Activated CD8-positive, alpha-beta memory T cell treated with anti-CD3 and anti-CD28 coated beads, Interleukin-2, amount 10 ng/mL, durations not matched to agents 7 days and 5 days (primary cell): ENCODE measurements around the gene GABARAP. TPM values are rescaled to one million over a fixed set of nuclear protein-coding genes. Genes with fewer than 3 reads are reported as not detected.

Source experiments
- ATAC-seq: fragments of 150-1000 bp; cut with Tn5 transposase; one replicate; pipeline ENCODE4 v1.10.0; 2021; ENCODE audit warnings: moderate library complexity
- CTCF ChIA-PET: fragments of 350-600 bp; sonication (Branson Sonifier 250); formaldehyde crosslinking; loops from one replicate; lab custom pipeline; 2021; ENCODE audit warnings: antibody characterized with exemption; lab: Charles Lee
- DNase-seq: peaks from one replicate; pipeline ENCODE4 v3.0.0-alpha.2; 2020
- H3K27ac Mint-ChIP-seq: one replicate; pipeline ENCODE4 v1.8.0; 2021; ENCODE audit warnings: mild to moderate bottlenecking, mixed read lengths
- H3K27me3 Mint-ChIP-seq: one replicate; pipeline ENCODE4 v1.8.0; 2021; ENCODE audit warnings: mixed read lengths
- H3K36me3 Mint-ChIP-seq: one replicate; pipeline ENCODE4 v1.8.0; 2021; ENCODE audit warnings: mild to moderate bottlenecking, mixed read lengths
- H3K4me1 Mint-ChIP-seq: one replicate; pipeline ENCODE4 v1.8.0; 2021; ENCODE audit warnings: mixed read lengths
- H3K4me3 Mint-ChIP-seq: one replicate; pipeline ENCODE4 v1.8.0; 2021; ENCODE audit warnings: mild to moderate bottlenecking, moderate library complexity, mixed read lengths
- H3K9me3 Mint-ChIP-seq: one replicate; pipeline ENCODE4 v1.8.0; 2022; ENCODE audit warnings: low read depth, mixed read lengths
- total RNA-seq, 2 experiments: library from RNA; stranded (reverse); gene quantifications; one replicate each; pipeline ENCODE4 v1.2.3, GENCODE V29; 2021

The GABARAP gene
- 100 to 1,000 TPM; 207 to 231 TPM for total RNA-seq

DNA sequence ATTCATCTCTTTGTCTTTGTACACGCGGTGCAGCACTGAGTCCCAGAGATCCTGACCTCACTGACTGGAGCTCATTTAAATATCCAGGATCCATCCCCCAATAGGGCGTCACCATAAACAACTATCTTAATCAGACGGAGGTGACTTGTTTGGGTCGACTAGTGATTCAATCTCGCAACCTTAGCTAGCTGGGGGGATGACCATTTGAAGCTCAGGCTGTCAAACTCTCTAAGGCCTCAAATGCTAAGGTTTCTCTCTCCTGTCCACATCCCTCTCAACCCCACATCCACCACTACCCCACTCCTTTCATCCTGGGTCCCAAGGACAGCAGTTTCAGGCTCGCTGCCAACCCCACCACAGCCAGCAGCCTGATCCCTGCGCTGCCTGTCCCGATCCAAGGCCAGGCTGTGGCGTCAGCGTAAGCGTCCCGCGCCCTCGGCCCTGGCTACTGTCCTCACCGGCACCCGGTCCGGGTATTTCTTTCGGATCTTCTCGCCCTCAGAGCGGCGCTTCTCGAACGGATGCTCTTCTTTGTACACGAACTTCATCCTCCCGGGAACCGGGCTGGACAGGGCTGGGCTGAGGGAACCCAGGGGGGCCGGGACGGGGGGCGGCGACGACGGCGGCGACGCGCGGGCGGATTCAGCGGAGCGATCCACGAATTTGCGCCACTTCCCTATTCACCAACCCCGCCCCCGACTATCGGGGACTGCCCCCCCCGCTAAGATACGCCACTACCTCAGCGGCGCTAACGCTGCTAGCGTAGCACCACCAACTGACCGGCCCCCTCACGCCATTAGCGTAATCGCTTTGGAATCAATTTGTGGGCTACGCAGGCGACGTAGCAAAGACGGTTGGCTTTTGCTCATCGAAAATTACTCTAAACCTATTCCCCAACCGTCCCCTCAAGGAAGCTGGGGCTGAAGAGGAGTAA lies at the start of gene GABARAP:
Gene GABARAP (minus strand): TSS at position 667 of the 934 bp plus-strand sequence. CDS start 119 bp downstream, at position 548.
- Mint-ChIP-seq H3K4me3 (peak within 1 kb of the TSS; percentile 86), H3K9me3 (no peaks in the 10 kb centered on the region), H3K27ac (peak within 1 kb of the TSS; percentile 98), H3K4me1 (peaks cover 42% of the 10 kb centered on the region), H3K36me3 (peaks cover 31% of the 10 kb centered on the region), H3K27me3 (no peaks in the 10 kb centered on the region)
- CTCF ChIA-PET, result interaction anchor here (0.8 to 4.1 kb wide), 11 partner anchors 9 to 231 kb away, joined by 3 to 18 read pairs (median 3); partner anchors contain the start of genes ACADVL, CTDNEP1, DLG4 and ELP5
- peak; percentile 38 for ATAC-seq
- DNase-seq, result peak; percentile 95

DNA sequence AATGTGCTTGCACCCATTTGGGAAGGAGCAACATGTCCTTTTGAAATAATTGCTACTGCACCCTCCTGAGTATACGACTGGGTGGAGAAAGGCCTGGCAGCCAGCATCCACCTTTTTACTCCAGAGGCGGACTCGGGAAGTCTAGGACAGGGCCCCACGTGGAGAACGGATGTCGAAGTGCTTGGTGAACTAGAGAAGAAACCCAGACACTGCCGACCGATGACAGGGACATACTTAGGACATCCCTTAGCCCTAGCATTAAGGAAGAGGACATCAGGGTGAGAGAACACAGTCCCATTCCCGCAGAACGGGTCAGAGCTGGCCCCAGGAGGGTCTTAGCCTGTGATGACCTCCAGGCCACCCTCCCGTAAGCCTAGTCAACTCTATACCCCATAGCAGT lies 48.4 kb upstream of the GABARAP start:
- CTCF ChIA-PET, result interaction anchor here (0.9 to 3.8 kb wide), 3 partner anchors 9 to 70 kb away, joined by 3 to 27 read pairs (median 5); partner anchors contain the start of gene SLC2A4
- peaks cover 63% of the 10 kb centered on the region for H3K27me3 Mint-ChIP-seq
- no peak for ATAC-seq

DNA sequence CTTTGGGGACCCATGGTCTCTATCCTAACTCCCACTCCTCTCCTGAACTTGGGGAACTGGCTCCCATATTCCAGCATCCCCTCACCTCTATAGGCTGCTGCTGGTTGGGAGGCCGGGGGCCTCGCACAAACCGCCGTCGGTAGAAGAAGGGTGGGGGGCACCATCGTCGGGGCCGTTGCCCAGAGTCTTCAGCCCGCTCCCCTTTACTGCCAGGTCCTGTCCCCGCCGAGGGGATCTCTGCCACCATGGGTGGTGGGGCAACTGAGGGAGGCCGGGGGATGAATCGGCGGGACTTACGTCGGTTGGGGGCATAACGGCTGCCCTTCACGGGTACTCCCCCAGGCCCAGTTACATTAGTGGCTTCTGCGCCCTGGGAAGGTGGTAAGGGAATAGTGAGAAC lies 47.9 kb upstream of the GABARAP start:
- H3K36me3 Mint-ChIP-seq, result no peaks in the 10 kb centered on the region
- H3K27me3 Mint-ChIP-seq, result peaks cover 57% of the 10 kb centered on the region
- CTCF ChIA-PET, result no interaction called here
- no peak overlapping the region for H3K27ac Mint-ChIP-seq
- H3K9me3 Mint-ChIP-seq, result no peaks in the 10 kb centered on the region
- DNase-seq (no peak), ATAC-seq (no peak)
- H3K4me1 Mint-ChIP-seq, result peaks cover 7% of the 10 kb centered on the region
- H3K4me3 Mint-ChIP-seq, result no peak overlapping the region

More for the DNA sequence above, 48.4 kb upstream of the GABARAP start:
- Mint-ChIP-seq H3K4me1 (peaks cover 10% of the 10 kb centered on the region), H3K36me3 (no peaks in the 10 kb centered on the region), H3K4me3 (no peak overlapping the region), H3K27ac (no peak overlapping the region), H3K9me3 (no peaks in the 10 kb centered on the region)
- no peak for DNase-seq

DNA sequence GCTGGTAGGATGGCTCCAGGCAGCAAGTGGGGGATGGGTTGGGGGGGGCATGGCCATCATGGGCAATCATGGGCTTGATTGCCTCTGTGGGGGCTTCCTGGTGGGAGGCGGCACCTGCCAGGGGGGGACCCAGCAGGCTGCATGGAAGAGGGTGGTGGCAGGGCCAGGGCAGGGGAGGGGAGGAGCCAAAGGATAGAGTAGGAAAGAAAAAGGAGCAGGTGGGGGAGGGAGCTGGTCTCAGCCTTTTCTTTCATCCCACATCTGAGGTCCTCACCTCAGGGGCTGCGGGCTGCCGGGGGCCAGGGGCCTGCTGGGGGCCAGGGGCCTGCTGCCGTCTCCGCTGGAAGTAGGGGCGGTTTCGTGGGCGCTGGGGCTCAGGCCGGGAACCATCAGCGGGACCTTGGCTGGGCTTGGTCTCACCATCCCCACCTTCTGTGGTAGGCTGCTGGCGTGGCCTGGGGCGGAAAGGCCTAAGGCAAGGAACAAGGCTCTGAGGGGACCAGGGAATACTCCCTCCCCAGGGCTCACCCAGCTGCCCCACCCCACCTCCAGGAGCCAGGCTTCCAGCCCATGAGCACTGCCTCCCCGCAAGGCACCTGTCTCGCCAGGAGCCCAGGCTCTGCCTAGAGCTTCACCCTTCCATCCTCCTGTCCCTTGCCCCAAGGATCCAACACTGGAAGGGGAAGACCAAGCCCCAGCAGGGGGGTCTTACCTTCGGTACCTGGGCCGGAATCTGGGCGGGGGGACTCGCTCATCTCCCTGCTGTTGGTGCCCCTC lies 47.2 kb upstream of the GABARAP start:
- no peak for DNase-seq
- peaks cover 4% of the 10 kb centered on the region for H3K4me1 Mint-ChIP-seq
- no peaks in the 10 kb centered on the region for H3K36me3 Mint-ChIP-seq
- peaks cover 54% of the 10 kb centered on the region for H3K27me3 Mint-ChIP-seq
- no peak overlapping the region for H3K4me3 Mint-ChIP-seq
- H3K27ac Mint-ChIP-seq, result no peak overlapping the region
- CTCF ChIA-PET, result no interaction called here
- ATAC-seq, result no peak
- no peaks in the 10 kb centered on the region for H3K9me3 Mint-ChIP-seq

DNA sequence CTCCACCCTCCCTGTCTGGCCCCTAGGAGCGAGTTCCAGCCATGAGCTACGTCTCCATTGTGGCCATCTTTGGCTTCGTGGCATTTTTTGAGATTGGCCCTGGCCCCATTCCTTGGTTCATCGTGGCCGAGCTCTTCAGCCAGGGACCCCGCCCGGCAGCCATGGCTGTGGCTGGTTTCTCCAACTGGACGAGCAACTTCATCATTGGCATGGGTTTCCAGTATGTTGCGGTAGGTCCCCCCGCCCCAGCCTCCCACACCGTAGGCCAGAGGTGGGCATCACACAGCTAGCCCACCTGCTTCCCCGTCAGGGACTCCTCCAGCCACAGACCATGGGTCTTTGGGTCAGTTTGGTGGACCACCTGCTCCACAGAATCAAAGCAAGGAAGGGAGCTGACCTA lies 43.4 kb upstream of the GABARAP start:
- H3K4me3 Mint-ChIP-seq, result no peak overlapping the region
- H3K36me3 Mint-ChIP-seq, result no peaks in the 10 kb centered on the region
- peaks cover 9% of the 10 kb centered on the region for H3K4me1 Mint-ChIP-seq
- DNase-seq, result no peak
- H3K9me3 Mint-ChIP-seq, result no peaks in the 10 kb centered on the region
- H3K27me3 Mint-ChIP-seq, result peaks cover 45% of the 10 kb centered on the region
- no peak overlapping the region for H3K27ac Mint-ChIP-seq
- CTCF ChIA-PET, result interaction anchor here (0.5 to 11.4 kb wide), 5 partner anchors 8 to 240 kb away, joined by 3 to 112 read pairs (median 5); no protein-coding TSS in a partner anchor
- no peak for ATAC-seq

DNA sequence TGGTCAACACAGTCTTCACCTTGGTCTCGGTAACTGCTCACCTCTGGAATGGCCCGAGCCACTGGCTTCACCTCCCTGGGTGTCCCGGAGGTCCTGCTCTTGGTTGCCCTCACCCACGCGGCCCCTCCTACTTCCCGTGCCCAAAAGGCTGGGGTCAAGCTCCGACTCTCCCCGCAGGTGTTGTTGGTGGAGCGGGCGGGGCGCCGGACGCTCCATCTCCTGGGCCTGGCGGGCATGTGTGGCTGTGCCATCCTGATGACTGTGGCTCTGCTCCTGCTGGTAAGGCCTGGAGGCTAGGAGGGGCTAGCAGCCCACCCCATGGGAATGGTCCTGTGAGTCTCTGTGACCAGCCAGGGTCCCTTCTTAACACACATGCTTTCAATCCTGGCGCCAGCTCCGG lies 42.7 kb upstream of the GABARAP start:
- CTCF ChIA-PET, result interaction anchor here (1.5 to 11.4 kb wide), 2 partner anchors 9 to 12 kb away, joined by 5 to 112 read pairs; no protein-coding TSS in a partner anchor
- H3K9me3 Mint-ChIP-seq, result no peaks in the 10 kb centered on the region

DNA sequence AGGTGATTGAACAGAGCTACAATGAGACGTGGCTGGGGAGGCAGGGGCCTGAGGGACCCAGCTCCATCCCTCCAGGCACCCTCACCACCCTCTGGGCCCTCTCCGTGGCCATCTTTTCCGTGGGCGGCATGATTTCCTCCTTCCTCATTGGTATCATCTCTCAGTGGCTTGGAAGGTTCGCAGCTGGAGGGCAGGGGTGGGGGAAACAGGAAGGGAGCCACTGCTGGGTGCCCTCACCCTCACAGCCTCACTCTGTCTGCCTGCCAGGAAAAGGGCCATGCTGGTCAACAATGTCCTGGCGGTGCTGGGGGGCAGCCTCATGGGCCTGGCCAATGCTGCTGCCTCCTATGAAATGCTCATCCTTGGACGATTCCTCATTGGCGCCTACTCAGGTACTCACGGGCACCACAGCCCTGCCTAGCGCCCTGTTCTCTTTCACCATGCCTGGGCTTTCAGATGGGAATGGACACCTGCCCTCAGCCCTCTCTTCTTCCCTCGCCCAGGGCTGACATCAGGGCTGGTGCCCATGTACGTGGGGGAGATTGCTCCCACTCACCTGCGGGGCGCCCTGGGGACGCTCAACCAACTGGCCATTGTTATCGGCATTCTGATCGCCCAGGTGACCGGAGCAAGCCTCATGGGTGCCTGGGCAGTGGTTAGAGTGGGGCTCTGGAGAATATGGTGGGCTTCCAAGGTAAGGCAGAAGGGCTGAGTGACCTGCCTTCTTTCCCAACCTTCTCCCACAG lies 41.4 kb upstream of the GABARAP start:
- Mint-ChIP-seq H3K4me1 (peaks cover 17% of the 10 kb centered on the region), H3K27me3 (peaks cover 41% of the 10 kb centered on the region), H3K4me3 (no peak overlapping the region), H3K9me3 (no peaks in the 10 kb centered on the region), H3K36me3 (no peaks in the 10 kb centered on the region), H3K27ac (no peak overlapping the region)
- ATAC-seq, result no peak
- CTCF ChIA-PET, result interaction anchor here (0.6 to 11.4 kb wide), 3 partner anchors 9 to 20 kb away, joined by 4 to 112 read pairs (median 27); no protein-coding TSS in a partner anchor
- DNase-seq, result no peak

More for the DNA sequence above, 42.7 kb upstream of the GABARAP start:
- no peaks in the 10 kb centered on the region for H3K36me3 Mint-ChIP-seq
- H3K27ac Mint-ChIP-seq, result no peak overlapping the region
- DNase-seq, result no peak
- peaks cover 17% of the 10 kb centered on the region for H3K4me1 Mint-ChIP-seq
- H3K4me3 Mint-ChIP-seq, result no peak overlapping the region
- no peak for ATAC-seq
- peaks cover 44% of the 10 kb centered on the region for H3K27me3 Mint-ChIP-seq

DNA sequence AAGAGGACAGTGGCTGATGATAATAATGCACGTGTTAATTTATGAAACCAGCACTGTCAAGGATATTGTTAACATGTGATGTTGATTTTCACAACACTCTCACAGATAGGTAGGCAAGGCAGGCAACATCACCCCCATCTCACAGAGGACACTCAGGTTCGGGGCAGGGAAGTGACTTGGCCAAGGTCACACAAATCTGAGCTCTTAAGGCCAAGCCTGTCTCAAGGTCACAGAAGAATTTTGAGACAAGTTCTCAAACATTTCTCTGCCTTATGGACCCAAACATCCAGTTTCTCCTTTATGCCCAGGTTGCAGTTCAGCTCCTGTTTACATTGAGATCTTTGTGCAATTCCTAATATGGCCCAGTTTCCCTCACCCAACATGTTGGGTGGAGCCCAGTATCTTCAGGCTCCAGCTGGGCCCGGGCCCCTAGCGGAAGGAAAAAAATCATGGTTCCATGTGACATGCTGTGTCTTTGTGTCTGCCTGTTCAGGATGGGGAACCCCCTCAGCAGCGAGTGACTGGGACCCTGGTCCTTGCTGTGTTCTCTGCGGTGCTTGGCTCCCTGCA lies 40.6 kb upstream of the GABARAP start:
- no peak for ATAC-seq
- no peaks in the 10 kb centered on the region for H3K36me3 Mint-ChIP-seq
- CTCF ChIA-PET, result interaction anchor here (0.6 to 11.4 kb wide), 7 partner anchors 10 to 306 kb away, joined by 3 to 112 read pairs (median 4); partner anchors contain the start of gene GPS2
- no peak overlapping the region for H3K27ac Mint-ChIP-seq
- no peak for DNase-seq
- no peaks in the 10 kb centered on the region for H3K9me3 Mint-ChIP-seq
- H3K27me3 Mint-ChIP-seq, result peaks cover 33% of the 10 kb centered on the region
- H3K4me3 Mint-ChIP-seq, result no peak overlapping the region
- H3K4me1 Mint-ChIP-seq, result peaks cover 17% of the 10 kb centered on the region

DNA sequence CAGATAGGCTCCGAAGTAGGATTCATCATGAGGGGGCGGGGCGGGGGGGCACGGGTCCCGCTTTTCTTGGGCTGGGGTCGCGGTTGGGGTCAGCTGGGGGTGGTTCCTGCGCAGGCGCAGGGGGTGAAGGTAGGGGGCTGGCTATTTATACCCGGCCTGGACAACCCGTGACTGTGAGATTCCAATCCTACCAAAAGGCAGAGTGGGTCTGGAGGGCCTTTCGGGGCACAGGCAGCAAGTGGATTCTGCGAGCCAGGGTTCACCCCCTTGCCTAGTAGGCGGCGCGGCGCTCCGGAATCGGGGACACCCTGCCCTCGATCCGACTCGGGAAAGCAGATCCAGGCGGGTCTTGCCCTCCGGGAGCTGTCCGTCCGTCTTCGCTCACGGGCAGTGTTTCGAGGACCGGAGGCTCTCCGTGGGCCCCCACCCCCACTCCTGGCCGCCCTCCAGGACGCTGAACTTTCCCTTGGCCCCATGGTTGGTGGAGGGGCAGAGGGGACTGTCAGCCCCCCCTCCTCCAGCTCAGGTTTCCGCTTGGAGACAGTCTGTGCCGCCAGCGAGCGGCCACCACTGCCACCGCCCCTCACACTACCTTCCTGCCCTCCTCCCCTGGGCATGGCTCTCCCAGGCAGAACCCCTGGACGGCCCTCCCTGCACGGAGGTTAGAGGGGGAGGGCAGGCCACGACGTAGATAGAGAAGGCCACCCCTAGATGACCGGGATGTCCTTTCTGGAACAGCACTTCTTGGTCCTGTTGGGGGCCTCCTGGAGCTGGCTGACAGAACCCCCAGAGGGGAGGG lies 39.9 kb upstream of the GABARAP start:
- CTCF ChIA-PET, result interaction anchor here (0.6 to 11.4 kb wide), 8 partner anchors 10 to 307 kb away, joined by 3 to 112 read pairs (median 5); partner anchors contain the start of gene GPS2
- DNase-seq (no peak), ATAC-seq (no peak)
- H3K4me3 Mint-ChIP-seq, result peak overlapping the region; percentile 63
- no peak overlapping the region for H3K27ac Mint-ChIP-seq
- no peaks in the 10 kb centered on the region for H3K36me3 Mint-ChIP-seq
- H3K27me3 Mint-ChIP-seq, result peaks cover 32% of the 10 kb centered on the region
- H3K4me1 Mint-ChIP-seq, result peaks cover 17% of the 10 kb centered on the region
- H3K9me3 Mint-ChIP-seq, result no peaks in the 10 kb centered on the region

DNA sequence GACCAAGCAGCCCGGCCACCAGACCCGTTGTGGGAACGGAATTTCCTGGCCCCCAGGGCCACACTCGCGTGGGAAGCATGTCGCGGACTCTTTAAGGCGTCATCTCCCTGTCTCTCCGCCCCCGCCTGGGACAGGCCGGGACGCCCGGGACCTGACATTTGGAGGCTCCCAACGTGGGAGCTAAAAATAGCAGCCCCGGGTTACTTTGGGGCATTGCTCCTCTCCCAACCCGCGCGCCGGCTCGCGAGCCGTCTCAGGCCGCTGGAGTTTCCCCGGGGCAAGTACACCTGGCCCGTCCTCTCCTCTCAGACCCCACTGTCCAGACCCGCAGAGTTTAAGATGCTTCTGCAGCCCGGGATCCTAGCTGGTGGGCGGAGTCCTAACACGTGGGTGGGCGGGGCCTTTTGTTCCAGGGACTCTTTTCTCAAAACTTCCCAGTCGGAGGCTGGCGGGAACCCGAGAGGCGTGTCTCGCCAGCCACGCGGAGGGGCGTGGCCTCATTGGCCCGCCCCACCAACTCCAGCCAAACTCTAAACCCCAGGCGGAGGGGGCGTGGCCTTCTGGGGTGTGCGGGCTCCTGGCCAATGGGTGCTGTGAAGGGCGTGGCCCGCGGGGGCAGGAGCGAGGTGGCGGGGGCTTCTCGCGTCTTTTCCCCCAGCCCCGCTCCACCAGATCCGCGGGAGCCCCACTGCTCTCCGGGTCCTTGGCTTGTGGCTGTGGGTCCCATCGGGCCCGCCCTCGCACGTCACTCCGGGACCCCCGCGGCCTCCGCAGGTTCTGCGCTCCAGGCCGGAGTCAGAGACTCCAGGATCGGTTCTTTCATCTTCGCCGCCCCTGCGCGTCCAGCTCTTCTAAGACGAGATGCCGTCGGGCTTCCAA lies 39.1 kb upstream of the GABARAP start, which contains the start of gene SLC2A4:
Gene SLC2A4 (plus strand): TSS at position 645 of the 879 bp plus-strand sequence. CDS start 217 bp downstream, at position 862.
- Mint-ChIP-seq H3K27me3 (peaks cover 26% of the 10 kb centered on the region), H3K27ac (no peak within 1 kb of the TSS), H3K9me3 (no peaks in the 10 kb centered on the region), H3K36me3 (no peaks in the 10 kb centered on the region), H3K4me3 (peak within 1 kb of the TSS; percentile 63), H3K4me1 (peaks cover 17% of the 10 kb centered on the region)
- CTCF ChIA-PET, result interaction anchor here (0.6 to 11.4 kb wide), 15 partner anchors 11 to 308 kb away, joined by 3 to 112 read pairs (median 4); partner anchors contain the start of genes ACADVL, ACAP1 and DLG4
- ATAC-seq, result peak; percentile 85
- peak; percentile 91 for DNase-seq
